Amygdala (tissue), 56 donors: ENCODE results near the gene ZNF326.

Experiments
- DNase-seq, 56 donors: peaks; one replicate each; lab custom pipeline; 2025; lab: John Stamatoyannopoulos, UW

The ZNF326 gene

GRCh38 chr1:89994805-89995597 is at the start of gene ZNF326:
Gene ZNF326 (plus strand): TSS chr1:89995110. CDS start chr1:89995258, 148 bp downstream.
- peak; percentile 44 to 95 (median 87) for DNase-seq

GRCh38 chr1:89945852-89946476 is 48.9 kb upstream of the ZNF326 start:
- DNase-seq, result no peak

- DNase-seq, result no peak
These were observed 48.4 kb upstream of the ZNF326 start for GRCh38 chr1:89946532-89946931.

- DNase-seq, result no peak
These were observed 46.1 kb upstream of the ZNF326 start for GRCh38 chr1:89948722-89949345.

- no peak for DNase-seq
These were observed 44.8 kb upstream of the ZNF326 start for GRCh38 chr1:89949991-89950624.

GRCh38 chr1:89950703-89951102 is 44.2 kb upstream of the ZNF326 start:
- DNase-seq, result no peak

DNA sequence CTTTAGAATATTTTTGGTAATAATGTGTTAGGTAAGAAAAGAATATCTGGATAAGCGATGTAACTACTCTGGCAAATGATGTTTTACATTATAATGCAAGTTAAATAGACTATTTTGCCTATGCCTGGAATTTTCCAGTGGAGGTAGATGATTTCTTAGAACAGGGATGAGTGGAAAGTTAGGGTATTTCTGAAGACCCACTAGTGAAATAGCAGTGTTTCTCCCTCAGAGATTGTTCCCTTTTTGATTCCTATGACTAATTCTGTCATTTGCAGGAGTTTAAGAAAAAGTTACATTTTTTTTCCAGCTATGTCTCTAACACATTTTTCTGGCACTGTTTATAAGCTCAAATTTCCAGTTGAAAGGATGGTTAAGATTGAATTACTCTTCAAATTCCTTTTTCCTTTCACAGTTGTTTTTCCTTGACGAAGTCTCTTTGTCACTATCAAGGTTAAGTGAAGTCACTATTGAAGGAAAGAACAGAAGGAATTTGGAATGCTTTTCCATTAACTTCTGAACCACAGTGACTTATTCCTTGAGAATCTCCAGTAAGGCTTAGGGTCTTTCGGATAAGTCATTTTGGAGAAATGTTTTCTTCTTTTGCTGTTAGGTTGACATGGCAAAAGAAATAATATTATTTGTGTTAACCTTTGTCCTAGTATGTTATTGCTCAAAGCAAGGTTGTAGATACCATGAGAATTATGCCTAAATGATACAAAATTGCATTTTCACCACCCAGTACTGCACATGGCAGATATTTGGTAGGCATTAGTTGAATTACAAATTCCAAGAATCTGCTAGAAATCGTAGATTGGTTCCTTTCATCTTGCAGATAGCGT is 42.9 kb upstream of the ZNF326 start:
- no peak for DNase-seq

- no peak for DNase-seq
These were observed 42.2 kb upstream of the ZNF326 start for GRCh38 chr1:89952605-89953130.

- DNase-seq, result peak in 3 of 56 donors; percentile 6 to 7 (median 6)
These were observed 41.7 kb upstream of the ZNF326 start for GRCh38 chr1:89953131-89953626.

- no peak for DNase-seq
These were observed 41.0 kb upstream of the ZNF326 start for GRCh38 chr1:89953929-89954328.

DNA sequence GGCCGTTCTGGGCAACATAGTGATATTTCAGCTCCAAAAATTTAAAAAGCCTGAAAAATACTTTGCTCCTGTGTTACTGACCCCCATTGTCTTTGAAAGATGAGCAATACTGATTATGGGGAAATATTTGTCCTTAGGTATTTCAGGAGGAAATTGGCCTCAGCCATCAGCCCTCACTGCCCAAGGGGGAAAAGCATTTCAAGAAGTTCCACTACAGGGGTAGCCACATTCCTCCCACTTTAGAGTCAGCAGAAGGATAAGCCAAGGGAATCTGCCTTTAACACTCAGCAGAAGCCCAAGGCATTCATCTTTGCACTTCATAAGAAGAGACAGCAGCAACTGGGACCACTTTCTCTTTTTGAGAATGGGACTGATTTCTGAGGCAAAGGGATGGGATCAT is 40.5 kb upstream of the ZNF326 start:
- DNase-seq, result no peak

DNA sequence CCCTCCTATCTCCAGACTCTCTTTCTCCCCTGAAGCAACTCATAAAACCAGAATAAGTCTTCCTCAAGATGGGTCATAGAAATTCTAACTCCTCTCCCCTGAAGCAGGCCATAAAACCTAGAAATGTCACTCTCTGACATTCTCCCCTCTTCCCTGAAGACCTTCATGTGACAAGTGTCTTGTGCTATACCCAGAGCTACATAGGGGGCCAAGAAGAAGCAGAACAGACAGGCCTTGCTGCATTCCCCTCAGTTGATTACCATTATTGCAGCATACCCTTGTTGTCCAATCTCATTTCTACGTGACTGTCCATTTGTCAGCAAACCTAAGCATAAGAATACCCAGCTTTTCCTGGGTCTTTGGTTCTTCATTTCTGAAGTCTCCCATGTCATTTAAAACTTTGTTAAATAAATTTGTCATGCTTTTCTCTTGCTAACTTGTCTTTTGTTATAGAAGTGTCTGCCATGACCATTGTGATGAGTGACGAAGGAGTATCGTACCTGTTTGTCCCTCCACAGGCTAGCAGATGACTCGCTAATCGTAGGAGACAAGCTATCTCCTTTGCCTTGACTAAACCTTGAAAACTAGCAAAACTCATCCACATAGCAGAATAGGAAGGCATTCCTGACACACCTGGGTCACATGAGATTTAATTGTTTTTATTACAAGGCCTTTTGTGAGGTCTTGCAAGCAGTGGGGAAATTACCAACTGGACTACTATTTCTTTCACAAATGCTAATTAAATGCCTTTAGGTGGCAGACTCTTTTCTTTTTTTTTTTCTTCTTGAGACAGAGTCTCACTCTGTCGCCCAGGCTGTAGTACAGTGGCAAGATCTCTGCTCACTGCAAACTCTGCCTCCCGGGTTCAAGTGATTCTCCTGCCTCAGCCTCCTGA is 39.4 kb upstream of the ZNF326 start:
- no peak for DNase-seq

GRCh38 chr1:89957107-89957506 is 37.8 kb upstream of the ZNF326 start:
- DNase-seq, result peak in 2 of 56 donors; percentile 5 to 6

DNA sequence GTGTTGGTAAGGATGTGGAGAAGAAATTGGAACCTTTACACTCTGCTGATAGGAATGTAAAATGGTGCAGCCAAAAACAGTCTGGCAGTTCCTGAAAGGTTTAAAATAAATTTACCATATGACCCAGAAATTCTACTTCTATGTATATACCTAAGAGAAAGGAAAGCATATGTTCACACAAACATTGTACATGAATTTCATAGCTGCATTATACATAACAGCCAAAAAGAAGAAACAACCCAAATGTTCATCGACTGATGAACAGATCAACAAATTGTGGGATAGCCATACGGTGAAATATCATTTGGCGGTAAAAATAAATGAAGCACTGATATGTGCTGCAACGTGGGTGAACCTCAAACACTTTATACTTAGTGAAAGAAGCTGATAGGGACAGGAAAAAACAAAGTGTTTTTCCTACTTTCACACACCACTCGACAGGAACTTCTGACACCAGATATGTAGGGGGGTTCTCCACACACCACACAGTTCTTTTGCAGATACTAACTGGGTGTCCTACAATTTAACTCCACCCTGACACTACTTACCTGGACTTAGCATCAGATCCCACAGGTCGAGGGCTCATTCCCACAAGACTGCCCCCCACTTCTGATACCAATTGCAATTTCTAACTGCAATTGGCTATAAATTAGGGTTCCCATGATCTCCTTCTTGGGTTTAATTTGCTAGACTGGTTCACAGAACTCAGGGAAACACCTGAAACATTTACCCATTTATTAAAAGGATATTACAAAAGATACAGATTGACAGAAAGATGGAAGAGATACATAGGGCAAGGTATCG is 35.9 kb upstream of the ZNF326 start:
- DNase-seq, result no peak

DNA sequence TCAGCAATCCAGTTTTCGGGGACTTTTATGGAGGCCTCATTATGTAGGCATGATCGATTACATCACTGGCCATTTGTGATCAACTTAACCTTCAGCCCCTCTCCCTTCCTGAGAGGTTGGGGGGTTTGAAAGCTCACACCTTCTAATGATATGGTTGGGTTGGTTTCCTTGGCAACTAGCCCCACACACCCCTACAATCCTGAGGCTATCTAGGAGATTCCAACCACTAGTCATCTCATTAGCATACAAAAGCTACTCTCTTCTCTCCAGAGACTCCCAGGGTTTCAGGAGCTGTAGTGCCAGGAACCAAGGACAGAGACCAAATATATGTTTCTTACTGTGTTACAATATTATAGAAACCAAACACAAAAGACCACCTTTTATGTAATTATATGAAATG is 35.2 kb upstream of the ZNF326 start:
- DNase-seq, result no peak

DNA sequence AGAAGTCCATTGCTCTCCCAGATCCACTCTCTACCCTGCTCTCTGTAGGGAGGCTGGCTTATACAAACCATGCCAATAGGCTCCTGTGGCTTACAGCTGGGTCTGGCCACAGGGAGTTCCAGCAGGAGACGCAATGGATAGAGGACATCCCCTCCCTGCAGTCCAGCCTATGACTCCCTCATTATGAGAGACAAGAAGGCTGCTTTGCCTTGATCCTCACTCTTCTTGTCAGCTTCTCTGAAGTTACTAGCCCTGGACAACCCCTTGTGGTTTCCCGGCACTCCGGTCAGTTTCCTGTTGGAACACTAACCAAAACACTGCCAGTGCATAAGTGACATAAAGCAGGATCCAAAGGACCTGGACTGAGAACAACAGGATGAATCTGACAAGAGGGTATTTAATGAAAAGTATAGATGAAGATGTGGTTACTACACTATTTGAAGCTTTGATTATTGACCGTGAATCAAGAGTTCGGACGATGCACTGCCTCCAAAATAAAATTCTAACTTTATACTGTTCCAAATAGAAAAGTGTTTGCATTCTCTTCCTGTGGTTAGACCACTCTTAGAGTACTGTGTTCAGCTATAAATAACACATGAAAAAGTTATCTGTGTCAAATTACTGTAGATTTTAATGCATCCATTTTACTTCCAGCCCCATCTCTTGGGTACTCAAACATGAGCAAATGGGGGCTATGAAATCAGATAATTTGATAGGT is 32.7 kb upstream of the ZNF326 start:
- no peak for DNase-seq

DNA sequence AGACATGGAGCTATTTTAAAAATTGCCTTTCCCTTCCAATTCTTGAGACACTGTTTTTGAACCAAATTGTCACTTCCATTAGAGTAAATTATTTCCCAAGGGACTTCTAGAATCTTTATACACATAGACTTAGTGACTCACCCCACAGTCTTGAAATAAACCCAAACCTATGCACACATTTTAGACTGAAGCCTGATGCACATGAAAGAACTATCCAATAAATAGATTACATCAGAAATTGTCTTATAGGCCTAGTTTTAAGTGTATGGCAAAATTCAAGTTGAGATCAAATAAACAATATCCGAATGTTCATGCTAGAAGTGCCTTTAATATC is 32.2 kb upstream of the ZNF326 start:
- DNase-seq, result no peak
